CD14-positive monocyte (primary cell): ENCODE results near the gene SLFN12L. TPM values are rescaled to one million over a fixed set of nuclear protein-coding genes. Genes with fewer than 3 reads are reported as not detected.

Experiments
- DNase-seq, 3 donors: peaks; one replicate each; pipeline ENCODE4 v3.0.0-alpha.2; 2011 to 2022
- H2AFZ ChIP-seq: 2 replicates; pipeline ENCODE4 v1.6.0; 2012; ENCODE audit warnings: mild to moderate bottlenecking, low read depth, low read length, inconsistent platforms; ENCODE audit not compliant: insufficient read depth, poor library complexity, severe bottlenecking
- H3K27ac ChIP-seq, 2 donors: 1 replicate in 1 of 2; 2 replicates in 1 of 2; pipeline ENCODE4 v1.5.1; 2012 to 2013; ENCODE audit warnings: low read length in 2 of 2, control low read depth in 1 of 2, inconsistent platforms in 1 of 2, low read depth in 1 of 2, mild to moderate bottlenecking in 1 of 2
- H3K27me3 ChIP-seq, 2 donors: one replicate each; pipeline versions ENCODE4 v1.6.0 to v1.6.1; 2011 to 2013; ENCODE audit warnings: low read length in 2 of 2; ENCODE audit not compliant: control insufficient read depth in 2 of 2, insufficient read depth in 2 of 2
- H3K36me3 ChIP-seq, 2 donors: replicated peaks in 1 of 2; 1 replicate in 1 of 2; 2 replicates in 1 of 2; pipeline versions ENCODE4 v1.5.1 to v1.6.1; 2012 to 2013; ENCODE audit warnings: low read length in 2 of 2, control low read depth in 1 of 2, inconsistent platforms in 1 of 2, mild to moderate bottlenecking in 1 of 2; ENCODE audit not compliant: insufficient read depth in 2 of 2, control insufficient read depth in 1 of 2
- H3K4me1 ChIP-seq, 2 donors: 1 replicate in 1 of 2; 2 replicates in 1 of 2; pipeline versions ENCODE4 v1.5.1 to v1.6.1; 2012 to 2013; ENCODE audit warnings: low read length in 2 of 2, control low read depth in 1 of 2, inconsistent platforms in 1 of 2, mild to moderate bottlenecking in 1 of 2, moderate library complexity in 1 of 2; ENCODE audit not compliant: insufficient read depth in 2 of 2, control insufficient read depth in 1 of 2
- H3K4me2 ChIP-seq: replicated peaks from 2 replicates; pipeline ENCODE3; 2012; ENCODE audit warnings: low read length, moderate library complexity, mild to moderate bottlenecking; ENCODE audit not compliant: poor library complexity, severe bottlenecking; ENCODE audit errors: extremely low read depth
- H3K4me3 ChIP-seq, 3 experiments: fragments of 200-600 bp in 1 of 3; sonication (generic) in 1 of 3; replicated peaks in 1 of 3; 1 replicate in 2 of 3; 2 replicates in 1 of 3; pipeline ENCODE4 v1.5.1; 2011 to 2013; ENCODE audit warnings: low read length in 3 of 3, mild to moderate bottlenecking in 3 of 3, control low read depth in 2 of 3, low read depth in 2 of 3, inconsistent platforms in 1 of 3, moderate library complexity in 1 of 3
- H3K79me2 ChIP-seq: 2 replicates; pipeline ENCODE4 v1.6.0; 2012; ENCODE audit warnings: mild to moderate bottlenecking, control low read depth, inconsistent platforms, low read length, moderate library complexity; ENCODE audit not compliant: insufficient read depth
- H3K9ac ChIP-seq: 2 replicates; pipeline ENCODE4 v1.6.0; 2017; ENCODE audit warnings: low read length, mild to moderate bottlenecking; ENCODE audit not compliant: insufficient read depth, poor library complexity, severe bottlenecking
- H3K9me3 ChIP-seq, 2 donors: replicated peaks in 1 of 2; 1 replicate in 1 of 2; 2 replicates in 1 of 2; pipeline versions ENCODE4 v1.5.1 to v1.6.1; 2012 to 2013; ENCODE audit warnings: low read length in 2 of 2, control low read depth in 1 of 2; ENCODE audit not compliant: control insufficient read depth in 1 of 2, insufficient read depth in 1 of 2
- H4K20me1 ChIP-seq: 2 replicates; pipeline ENCODE4 v1.6.0; 2012; ENCODE audit warnings: mild to moderate bottlenecking, low read length, control low read depth, moderate library complexity; ENCODE audit not compliant: insufficient read depth
- H3K27ac Mint-ChIP-seq, 7 donors: one replicate each; pipeline ENCODE4 v1.8.0; 2020; ENCODE audit warnings: mild to moderate bottlenecking in 7 of 7, mixed read lengths in 7 of 7, moderate library complexity in 6 of 7, inconsistent platforms in 2 of 7
- H3K27me3 Mint-ChIP-seq, 3 donors: one replicate each; pipeline ENCODE4 v1.8.0; 2021 to 2022; ENCODE audit warnings: low read depth in 3 of 3, mild to moderate bottlenecking in 3 of 3, mixed read lengths in 3 of 3, moderate library complexity in 3 of 3, inconsistent platforms in 1 of 3
- H3K36me3 Mint-ChIP-seq, 2 donors: one replicate each; pipeline ENCODE4 v1.8.0; 2020; ENCODE audit warnings: mixed read lengths in 2 of 2, inconsistent platforms in 1 of 2, mild to moderate bottlenecking in 1 of 2
- H3K4me1 Mint-ChIP-seq: one replicate; pipeline ENCODE4 v1.8.0; 2020; ENCODE audit warnings: mild to moderate bottlenecking, mixed read lengths
- H3K4me3 Mint-ChIP-seq, 2 donors: one replicate each; pipeline ENCODE4 v1.8.0; 2020; ENCODE audit warnings: mild to moderate bottlenecking in 2 of 2, mixed read lengths in 2 of 2, moderate library complexity in 1 of 2
- H3K9me3 Mint-ChIP-seq, 7 donors: one replicate each; pipeline ENCODE4 v1.8.0; 2020 to 2022; ENCODE audit warnings: mixed read lengths in 7 of 7, mild to moderate bottlenecking in 6 of 7, moderate library complexity in 6 of 7, inconsistent platforms in 2 of 7
- CTCF ChIP-seq: fragments of 200-600 bp; IDR thresholded peaks from one replicate; pipeline ENCODE4 v1.8.0; 2022; ENCODE audit warnings: antibody characterized with exemption, mild to moderate bottlenecking
- WGBS: methylation state at CpG from one replicate; pipeline ENCODE4 v1.1.5; 2013; ENCODE audit warnings: missing lambda C conversion rate; ENCODE audit not compliant: insufficient coverage; 5-methylcytosine and 5-hydroxymethylcytosine counted together
- intact Hi-C, 2 donors: fragments of 100-400 bp; cut with micrococcal nuclease; formaldehyde crosslinking; loops; one replicate each; pipeline versions ENCODE4 v1.15.0 to v1.15.1; 2023
- polyA plus RNA-seq, 3 donors: library from polyadenylated mRNA; depleted of rRNA in 1 of 3; unstranded in 2 of 3; stranded (reverse) in 1 of 3; fragments of 300-500 nt in 2 of 3; fragments of >200 nt in 1 of 3; fragmentation: Illumina TruSeq in 2 of 3; gene quantifications; 1 replicate in 2 of 3; 2 replicates in 1 of 3; pipeline ENCODE4 v1.2.3, GENCODE V29; 2012 to 2021

Gene SLFN12L
- polyA plus RNA-seq, 3 donors = 0.14 to 0.25 (median 0.24) TPM

DNA sequence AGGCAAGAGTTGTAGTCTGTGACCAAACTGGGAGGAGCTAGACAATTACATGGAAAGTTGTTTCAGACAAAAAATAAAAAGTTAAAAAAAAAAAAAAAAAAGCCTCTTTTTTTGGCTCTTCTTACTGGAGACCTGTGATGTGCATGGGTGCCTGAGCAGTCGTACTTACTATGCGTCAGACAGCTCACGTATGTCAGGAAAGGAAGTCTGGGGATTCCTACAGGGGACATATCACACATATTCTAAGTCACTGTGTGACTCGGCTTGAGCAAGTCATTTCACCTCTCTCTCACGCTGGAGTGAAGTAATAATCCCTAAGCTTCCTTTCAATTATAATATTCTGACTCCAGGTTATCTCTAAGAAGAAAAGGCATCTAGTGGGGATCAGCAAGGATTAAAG is 17.2 kb upstream of the SLFN12L start:
- H3K79me2 ChIP-seq = no peaks in the 10 kb centered on the region
- Mint-ChIP-seq H3K4me1 (peaks cover 7% of the 10 kb centered on the region), H3K4me3 (no peak overlapping the region), H3K36me3 (no peaks in the 10 kb centered on the region), H3K27ac (no peak overlapping the region), H3K9me3 (peaks cover 0 to 2% (median 0%) of the 10 kb centered on the region in 7 donors), H3K27me3 (peaks cover 2 to 12% (median 8%) of the 10 kb centered on the region in 3 donors)
- no peaks in the 10 kb centered on the region for H4K20me1 ChIP-seq
- no peak overlapping the region for H3K4me3 ChIP-seq
- no peak overlapping the region for H3K27ac ChIP-seq
- H3K36me3 ChIP-seq = no peaks in the 10 kb centered on the region
- no peaks in the 10 kb centered on the region for H3K27me3 ChIP-seq
- H3K9ac ChIP-seq = no peak overlapping the region
- H3K4me1 ChIP-seq = no peaks in the 10 kb centered on the region
- intact Hi-C loops = no loop called here
- WGBS = 89% methylated on average over 3 of the region's 5 CpGs
- H2AFZ ChIP-seq = no peak overlapping the region
- H3K4me2 ChIP-seq = no peak overlapping the region
- TF ChIP-seq CTCF = no peak
- no peaks in the 10 kb centered on the region for H3K9me3 ChIP-seq
- DNase-seq = peak in 1 of 3 donors; percentile 24

DNA sequence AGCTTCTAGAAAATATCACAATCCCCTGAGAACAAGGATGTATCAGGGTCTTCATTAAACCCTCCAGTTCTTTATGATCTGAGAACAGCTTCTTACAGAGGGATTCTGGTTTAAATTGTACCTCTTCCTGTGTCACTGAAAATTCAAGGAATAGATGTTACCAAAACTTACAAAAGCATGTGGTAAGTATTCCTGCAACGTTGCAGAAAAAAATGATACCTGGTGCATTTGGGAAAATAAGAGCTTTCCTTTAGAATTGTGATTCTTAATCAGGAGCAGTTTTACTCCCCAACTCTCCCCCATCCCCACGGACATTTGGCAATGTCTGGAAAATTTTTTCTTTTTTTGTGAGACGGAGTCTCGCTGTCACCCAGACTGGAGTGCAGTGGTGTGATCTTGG is 15.8 kb upstream of the SLFN12L start:
- Mint-ChIP-seq H3K4me3 (no peak overlapping the region), H3K36me3 (no peaks in the 10 kb centered on the region), H3K4me1 (peaks cover 4% of the 10 kb centered on the region), H3K9me3 (peaks cover 0 to 2% (median 0%) of the 10 kb centered on the region in 7 donors), H3K27ac (peak overlapping the region in 1 of 7 donors; percentile 54), H3K27me3 (peaks cover under 1 to 9% (median 8%) of the 10 kb centered on the region in 3 donors)
- Histone ChIP-seq H4K20me1 (no peaks in the 10 kb centered on the region), H3K9me3 (no peaks in the 10 kb centered on the region), H3K9ac (no peak overlapping the region), H3K79me2 (no peaks in the 10 kb centered on the region), H3K27me3 (no peaks in the 10 kb centered on the region), H2AFZ (no peak overlapping the region), H3K4me1 (no peaks in the 10 kb centered on the region), H3K36me3 (no peaks in the 10 kb centered on the region), H3K4me2 (no peak overlapping the region), H3K27ac (no peak overlapping the region), H3K4me3 (no peak overlapping the region)
- WGBS = 83% methylated on average over 1 of the region's 4 CpGs
- intact Hi-C loops = no loop called here
- no peak for TF ChIP-seq CTCF
- DNase-seq = no peak
